ENCODE results near the gene RNF220. TPM values are rescaled to one million over a fixed set of nuclear protein-coding genes. Genes with fewer than 3 reads are reported as not detected.

Gene RNF220
- total RNA-seq, 1 experiment from 2014 or later: 68.7 TPM

GRCh38 chr1:44630116-44630515 lies 225.1 kb downstream of the RNF220 start:
- TF ChIP-seq CTCF (IDR thresholded peaks at IDR 0.05; ENCODE audit: unreplicated experiment): no peak
- BruUV-seq (replicated peaks): no TSS peak
- no peaks in the 10 kb centered on the region for H3K9me3 Mint-ChIP-seq (ENCODE audit: low read depth, unreplicated experiment)
- peaks cover 9% of the 10 kb centered on the region for H3K4me1 Mint-ChIP-seq (ENCODE audit: low read depth, unreplicated experiment)
- peak overlapping the region; percentile 78 for H3K4me3 Mint-ChIP-seq (ENCODE audit: low read depth, unreplicated experiment)
- intact Hi-C loops (cut with micrococcal nuclease; ENCODE audit: unreplicated experiment): no loop called here
- H3K36me3 Mint-ChIP-seq (ENCODE audit: insufficient read depth, unreplicated experiment): peaks cover 46% of the 10 kb centered on the region
- DNase-seq: no peak
- H3K27me3 Mint-ChIP-seq (ENCODE audit: unreplicated experiment): peaks cover 8% of the 10 kb centered on the region
- CTCF ChIA-PET: no interaction called here
- no peak overlapping the region for H3K27ac Mint-ChIP-seq (ENCODE audit: unreplicated experiment)

- intact Hi-C loops (cut with micrococcal nuclease; ENCODE audit: unreplicated experiment): no loop called here
- Mint-ChIP-seq H3K27me3 (ENCODE audit: unreplicated experiment) (no peaks in the 10 kb centered on the region), H3K4me1 (ENCODE audit: low read depth, unreplicated experiment) (peaks cover 9% of the 10 kb centered on the region), H3K9me3 (ENCODE audit: low read depth, unreplicated experiment) (no peaks in the 10 kb centered on the region), H3K27ac (ENCODE audit: unreplicated experiment) (peak overlapping the region; percentile 28), H3K36me3 (ENCODE audit: insufficient read depth, unreplicated experiment) (peaks cover 57% of the 10 kb centered on the region), H3K4me3 (ENCODE audit: low read depth, unreplicated experiment) (peak overlapping the region; percentile 78)
- BruUV-seq (replicated peaks): TSS peak; percentile 88
- no peak for DNase-seq
- TF ChIP-seq CTCF (IDR thresholded peaks at IDR 0.05; ENCODE audit: unreplicated experiment): no peak
- CTCF ChIA-PET: interaction anchor here (0.6 kb wide), 1 partner anchor 10 kb away, joined by 10 read pairs; no protein-coding TSS in a partner anchor
Observed at GRCh38 chr1:44631333-44631646, 226.2 kb downstream of the RNF220 start.

GRCh38 chr1:44631647-44632539 lies 226.8 kb downstream of the RNF220 start:
- DNase-seq: peak; percentile 89
- CTCF ChIA-PET: interaction anchor here (0.6 to 0.9 kb wide), 3 partner anchors 40 to 255 kb away, joined by 3 to 5 read pairs (median 3); no protein-coding TSS in a partner anchor
- peaks cover 63% of the 10 kb centered on the region for H3K36me3 Mint-ChIP-seq (ENCODE audit: insufficient read depth, unreplicated experiment)
- H3K27ac Mint-ChIP-seq (ENCODE audit: unreplicated experiment): peak overlapping the region; percentile 28
- H3K27me3 Mint-ChIP-seq (ENCODE audit: unreplicated experiment): no peaks in the 10 kb centered on the region
- TF ChIP-seq CTCF (IDR thresholded peaks at IDR 0.05; ENCODE audit: unreplicated experiment): no peak
- H3K9me3 Mint-ChIP-seq (ENCODE audit: low read depth, unreplicated experiment): no peaks in the 10 kb centered on the region
- no TSS peak for BruUV-seq (replicated peaks)
- H3K4me1 Mint-ChIP-seq (ENCODE audit: low read depth, unreplicated experiment): peaks cover 9% of the 10 kb centered on the region
- intact Hi-C loops (cut with micrococcal nuclease; ENCODE audit: unreplicated experiment): no loop called here
- peak overlapping the region; percentile 78 for H3K4me3 Mint-ChIP-seq (ENCODE audit: low read depth, unreplicated experiment)

- peaks cover 67% of the 10 kb centered on the region for H3K36me3 Mint-ChIP-seq (ENCODE audit: insufficient read depth, unreplicated experiment)
Observed at GRCh38 chr1:44632598-44632997, 227.5 kb downstream of the RNF220 start.

More at GRCh38 chr1:44632598-44632997, 227.5 kb downstream of the RNF220 start:
- Mint-ChIP-seq H3K27me3 (ENCODE audit: unreplicated experiment) (no peaks in the 10 kb centered on the region), H3K27ac (ENCODE audit: unreplicated experiment) (peak overlapping the region; percentile 28), H3K9me3 (ENCODE audit: low read depth, unreplicated experiment) (no peaks in the 10 kb centered on the region), H3K4me3 (ENCODE audit: low read depth, unreplicated experiment) (peak overlapping the region; percentile 78), H3K4me1 (ENCODE audit: low read depth, unreplicated experiment) (peaks cover 9% of the 10 kb centered on the region)
- intact Hi-C loops (cut with micrococcal nuclease; ENCODE audit: unreplicated experiment): no loop called here
- TF ChIP-seq CTCF (IDR thresholded peaks at IDR 0.05; ENCODE audit: unreplicated experiment): no peak
- BruUV-seq (replicated peaks): no TSS peak
- CTCF ChIA-PET: interaction anchor here (0.6 to 0.9 kb wide), 3 partner anchors 41 to 256 kb away, joined by 3 to 5 read pairs (median 3); no protein-coding TSS in a partner anchor
- DNase-seq: no peak
